Naive B cell (primary cell): ENCODE data around the gene SYT13. TPM values are rescaled to one million over a fixed set of nuclear protein-coding genes. Genes with fewer than 3 reads are reported as not detected.

Experiments
- ATAC-seq, 2 donors: fragments of 150-1000 bp; cut with Tn5 transposase; 2 replicates each; pipeline ENCODE4 v1.10.0; 2021; ENCODE audit warnings: low read depth in 2 of 2, mild to moderate bottlenecking in 2 of 2, moderate library complexity in 2 of 2
- DNase-seq: peaks from one replicate; pipeline ENCODE4 v3.0.0; 2022
- H3K27ac Mint-ChIP-seq, 6 donors: one replicate each; pipeline ENCODE4 v1.8.0; 2020 to 2022; ENCODE audit warnings: mild to moderate bottlenecking in 6 of 6, mixed read lengths in 6 of 6, moderate library complexity in 5 of 6, inconsistent platforms in 2 of 6
- H3K27me3 Mint-ChIP-seq, 3 donors: one replicate each; pipeline ENCODE4 v1.8.0; 2021 to 2022; ENCODE audit warnings: mixed read lengths in 3 of 3, mild to moderate bottlenecking in 1 of 3
- H3K36me3 Mint-ChIP-seq, 2 donors: one replicate each; pipeline ENCODE4 v1.8.0; 2020 to 2022; ENCODE audit warnings: mixed read lengths in 2 of 2, inconsistent platforms in 1 of 2, mild to moderate bottlenecking in 1 of 2
- H3K4me1 Mint-ChIP-seq, 3 donors: one replicate each; pipeline ENCODE4 v1.8.0; 2020 to 2022; ENCODE audit warnings: mixed read lengths in 3 of 3, inconsistent platforms in 1 of 3, mild to moderate bottlenecking in 1 of 3, moderate library complexity in 1 of 3
- H3K4me3 Mint-ChIP-seq, 8 donors: one replicate each; pipeline ENCODE4 v1.8.0; 2020 to 2022; ENCODE audit warnings: mild to moderate bottlenecking in 8 of 8, mixed read lengths in 8 of 8, moderate library complexity in 8 of 8, inconsistent platforms in 2 of 8
- H3K9me3 Mint-ChIP-seq, 7 donors: one replicate each; pipeline ENCODE4 v1.8.0; 2020 to 2022; ENCODE audit warnings: mixed read lengths in 7 of 7, mild to moderate bottlenecking in 5 of 7, inconsistent platforms in 2 of 7, moderate library complexity in 1 of 7
- polyA plus RNA-seq, 6 donors: library from polyadenylated mRNA; unstranded; fragments of 300-500 nt; fragmentation: Illumina TruSeq; gene quantifications; one replicate each; pipeline ENCODE4 v1.2.3, GENCODE V29; 2021; ENCODE audit warnings: low read depth in 6 of 6

Gene SYT13
- polyA plus RNA-seq, 6 donors from 2014 or later = not detected

DNA sequence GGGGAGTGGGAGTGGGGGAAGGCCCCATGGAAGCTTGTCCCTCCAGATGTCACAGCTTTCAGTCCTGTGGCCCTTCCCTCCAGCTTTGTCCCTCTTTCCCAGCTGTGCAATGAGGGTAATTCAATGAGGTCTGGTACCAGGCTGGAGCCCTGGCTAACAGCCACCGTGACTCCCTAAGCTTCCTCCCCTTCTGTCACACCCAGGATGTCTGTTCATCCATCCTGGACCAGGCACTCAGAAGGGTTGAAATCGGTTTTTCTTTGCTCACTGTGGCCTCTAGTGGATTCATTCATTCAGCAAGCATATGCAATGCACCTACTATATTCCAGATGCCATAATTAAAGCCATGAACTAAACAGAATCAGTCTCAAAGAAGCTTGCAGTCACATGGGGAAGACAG is 38.7 kb downstream of the SYT13 start:
- Mint-ChIP-seq H3K4me1 (no peaks in the 10 kb centered on the region), H3K27ac (peak overlapping the region in 1 of 6 donors; percentile 53), H3K9me3 (no peaks in the 10 kb centered on the region), H3K4me3 (peak overlapping the region in 1 of 8 donors; percentile 41), H3K36me3 (no peaks in the 10 kb centered on the region), H3K27me3 (peaks cover 12 to 28% (median 13%) of the 10 kb centered on the region in 3 donors)
- DNase-seq (no peak), ATAC-seq (no peak)

- ATAC-seq (no peak), DNase-seq (no peak)
- peaks cover 6 to 19% (median 13%) of the 10 kb centered on the region in 3 donors for H3K27me3 Mint-ChIP-seq
- no peaks in the 10 kb centered on the region for H3K9me3 Mint-ChIP-seq
- no peak overlapping the region for H3K4me3 Mint-ChIP-seq
- no peaks in the 10 kb centered on the region for H3K36me3 Mint-ChIP-seq
- no peak overlapping the region for H3K27ac Mint-ChIP-seq
- H3K4me1 Mint-ChIP-seq = no peaks in the 10 kb centered on the region
These were observed 39.9 kb downstream of the SYT13 start for GRCh38 chr11:45246241-45246640.

- H3K27ac Mint-ChIP-seq = peak overlapping the region in 3 of 6 donors; percentile 4 to 67 (median 17)
- H3K4me3 Mint-ChIP-seq = no peak overlapping the region
- H3K4me1 Mint-ChIP-seq = no peaks in the 10 kb centered on the region
- ATAC-seq (no peak), DNase-seq (no peak)
- peaks cover 6 to 14% (median 9%) of the 10 kb centered on the region in 3 donors for H3K27me3 Mint-ChIP-seq
- no peaks in the 10 kb centered on the region for H3K36me3 Mint-ChIP-seq
- no peaks in the 10 kb centered on the region for H3K9me3 Mint-ChIP-seq
These were observed 40.7 kb downstream of the SYT13 start for GRCh38 chr11:45245218-45246045.

DNA sequence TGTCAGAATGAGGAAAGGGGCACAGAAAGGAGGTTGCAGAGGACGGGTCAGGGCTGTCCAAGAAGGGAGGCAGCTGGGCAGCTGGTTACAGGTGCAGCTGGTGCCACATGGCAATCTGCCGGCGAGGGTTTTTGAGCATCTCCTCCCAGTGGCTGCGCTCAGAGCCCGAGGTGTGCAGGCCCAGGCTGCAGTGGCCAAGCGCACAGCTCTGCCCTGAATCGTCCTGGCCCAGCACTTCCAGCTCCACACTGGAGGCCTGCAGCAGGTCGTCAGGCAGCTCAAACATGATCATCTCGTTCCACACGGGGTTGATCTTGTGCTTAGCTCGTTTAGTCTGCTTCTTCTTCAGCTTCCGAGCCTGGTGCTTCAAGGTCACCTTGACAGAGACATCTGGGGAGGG is 42.2 kb downstream of the SYT13 start:
- ATAC-seq = no peak
- no peak overlapping the region for H3K27ac Mint-ChIP-seq
- no peak for DNase-seq

GRCh38 chr11:45239733-45240132 is 46.4 kb downstream of the SYT13 start:
- peaks cover 0 to 18% (median 6%) of the 10 kb centered on the region in 7 donors for H3K9me3 Mint-ChIP-seq
- ATAC-seq = no peak
- H3K27ac Mint-ChIP-seq = no peak overlapping the region
- H3K36me3 Mint-ChIP-seq = no peaks in the 10 kb centered on the region
- H3K27me3 Mint-ChIP-seq = peaks cover 16 to 29% (median 18%) of the 10 kb centered on the region in 3 donors
- no peaks in the 10 kb centered on the region for H3K4me1 Mint-ChIP-seq
- H3K4me3 Mint-ChIP-seq = no peak overlapping the region
- DNase-seq = no peak

More for the DNA sequence above, 42.2 kb downstream of the SYT13 start:
- no peak overlapping the region for H3K4me3 Mint-ChIP-seq
- H3K9me3 Mint-ChIP-seq = peaks cover 0 to 13% (median 6%) of the 10 kb centered on the region in 7 donors
- H3K27me3 Mint-ChIP-seq = peaks cover 0 to 21% (median 15%) of the 10 kb centered on the region in 3 donors
- H3K36me3 Mint-ChIP-seq = no peaks in the 10 kb centered on the region
- H3K4me1 Mint-ChIP-seq = no peaks in the 10 kb centered on the region

DNA sequence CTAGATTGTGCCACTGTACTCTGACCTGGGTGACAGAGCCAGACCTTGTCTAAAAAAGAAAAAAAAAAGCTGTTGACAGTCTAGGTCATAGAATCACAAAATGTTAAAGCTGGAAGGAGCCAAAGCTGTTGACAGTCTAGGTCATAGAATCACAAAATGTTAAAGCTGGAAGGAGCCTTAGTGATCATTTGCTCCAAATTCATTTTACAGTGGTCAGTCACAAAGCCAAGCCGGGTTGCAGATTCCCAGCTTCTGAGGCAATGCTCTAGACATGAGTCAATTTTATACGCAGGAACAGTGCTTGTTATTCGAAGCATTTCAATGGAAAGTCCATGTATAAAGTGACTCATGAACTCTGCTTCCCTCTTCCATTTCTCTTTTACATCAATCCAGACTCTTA is 47.4 kb downstream of the SYT13 start:
- no peak for ATAC-seq
- H3K27me3 Mint-ChIP-seq = peaks cover 16 to 29% (median 18%) of the 10 kb centered on the region in 3 donors
- no peak overlapping the region for H3K27ac Mint-ChIP-seq
- H3K4me3 Mint-ChIP-seq = no peak overlapping the region
- peaks cover 0 to 18% (median 6%) of the 10 kb centered on the region in 7 donors for H3K9me3 Mint-ChIP-seq
- no peaks in the 10 kb centered on the region for H3K4me1 Mint-ChIP-seq
- DNase-seq = no peak
- no peaks in the 10 kb centered on the region for H3K36me3 Mint-ChIP-seq

DNA sequence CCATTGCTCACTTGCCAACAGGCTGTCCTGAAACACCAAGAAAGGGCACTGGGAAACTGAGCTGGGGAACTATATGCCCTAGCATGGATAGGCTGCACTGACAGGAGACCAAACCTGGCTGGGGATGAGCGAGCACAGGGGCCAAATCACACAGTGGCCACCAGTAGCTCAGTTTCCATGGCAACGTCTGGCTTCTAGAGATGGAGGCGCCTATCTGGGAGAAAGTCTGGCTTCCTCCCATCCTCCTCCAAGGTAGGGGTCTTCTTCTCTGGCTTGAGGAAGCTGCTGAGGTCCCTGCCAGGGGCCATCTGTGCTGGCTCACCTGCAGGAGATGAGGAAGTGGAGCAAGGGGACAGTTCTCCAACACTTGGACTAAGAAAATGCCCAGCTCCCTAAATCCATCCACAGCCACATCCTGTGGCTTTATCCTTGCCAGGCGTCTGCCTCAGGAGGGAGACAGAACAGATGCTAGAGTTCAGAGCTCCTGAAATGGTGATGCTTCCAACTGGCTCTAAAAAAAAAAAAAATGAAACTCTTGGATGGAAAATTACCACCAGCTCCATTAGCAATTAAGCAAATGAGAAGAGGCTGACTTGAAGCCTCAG is 48.3 kb downstream of the SYT13 start:
- Mint-ChIP-seq H3K27me3 (peaks cover 16 to 29% (median 18%) of the 10 kb centered on the region in 3 donors), H3K4me3 (no peak overlapping the region), H3K9me3 (peaks cover 0 to 18% (median 6%) of the 10 kb centered on the region in 7 donors), H3K4me1 (no peaks in the 10 kb centered on the region), H3K36me3 (no peaks in the 10 kb centered on the region), H3K27ac (peak overlapping the region in 1 of 6 donors; percentile 11)
- ATAC-seq (no peak), DNase-seq (no peak)

GRCh38 chr11:45234306-45235006 is 51.7 kb downstream of the SYT13 start:
- peaks cover 0 to 5% (median 3%) of the 10 kb centered on the region in 3 donors for H3K4me1 Mint-ChIP-seq
- ATAC-seq (no peak), DNase-seq (no peak)
- H3K4me3 Mint-ChIP-seq = no peak overlapping the region
- no peak overlapping the region for H3K27ac Mint-ChIP-seq
- H3K36me3 Mint-ChIP-seq = peaks cover 0 to 2% of the 10 kb centered on the region in 2 donors
- H3K9me3 Mint-ChIP-seq = peaks cover 0 to 11% (median 2%) of the 10 kb centered on the region in 7 donors
- peaks cover 14 to 24% (median 16%) of the 10 kb centered on the region in 3 donors for H3K27me3 Mint-ChIP-seq

- ATAC-seq (no peak), DNase-seq (no peak)
- peaks cover 0 to 5% (median 3%) of the 10 kb centered on the region in 3 donors for H3K4me1 Mint-ChIP-seq
- H3K36me3 Mint-ChIP-seq = peaks cover 0 to 4% of the 10 kb centered on the region in 2 donors
- H3K27me3 Mint-ChIP-seq = peaks cover 8 to 21% (median 16%) of the 10 kb centered on the region in 3 donors
- no peak overlapping the region for H3K4me3 Mint-ChIP-seq
- H3K27ac Mint-ChIP-seq = no peak overlapping the region
- peaks cover 0 to 5% (median 0%) of the 10 kb centered on the region in 7 donors for H3K9me3 Mint-ChIP-seq
These were observed 52.4 kb downstream of the SYT13 start for GRCh38 chr11:45233804-45234170.

- no peak overlapping the region for H3K27ac Mint-ChIP-seq
- no peak overlapping the region for H3K4me3 Mint-ChIP-seq
- H3K27me3 Mint-ChIP-seq = peaks cover 8 to 16% (median 16%) of the 10 kb centered on the region in 3 donors
- peaks cover 0 to 4% of the 10 kb centered on the region in 2 donors for H3K36me3 Mint-ChIP-seq
- ATAC-seq (peak; percentile 40 to 47), DNase-seq (no peak)
- peaks cover 0 to 5% (median 3%) of the 10 kb centered on the region in 3 donors for H3K4me1 Mint-ChIP-seq
- peaks cover 0 to 4% (median 0%) of the 10 kb centered on the region in 7 donors for H3K9me3 Mint-ChIP-seq
These were observed 52.9 kb downstream of the SYT13 start for GRCh38 chr11:45233121-45233803.

DNA sequence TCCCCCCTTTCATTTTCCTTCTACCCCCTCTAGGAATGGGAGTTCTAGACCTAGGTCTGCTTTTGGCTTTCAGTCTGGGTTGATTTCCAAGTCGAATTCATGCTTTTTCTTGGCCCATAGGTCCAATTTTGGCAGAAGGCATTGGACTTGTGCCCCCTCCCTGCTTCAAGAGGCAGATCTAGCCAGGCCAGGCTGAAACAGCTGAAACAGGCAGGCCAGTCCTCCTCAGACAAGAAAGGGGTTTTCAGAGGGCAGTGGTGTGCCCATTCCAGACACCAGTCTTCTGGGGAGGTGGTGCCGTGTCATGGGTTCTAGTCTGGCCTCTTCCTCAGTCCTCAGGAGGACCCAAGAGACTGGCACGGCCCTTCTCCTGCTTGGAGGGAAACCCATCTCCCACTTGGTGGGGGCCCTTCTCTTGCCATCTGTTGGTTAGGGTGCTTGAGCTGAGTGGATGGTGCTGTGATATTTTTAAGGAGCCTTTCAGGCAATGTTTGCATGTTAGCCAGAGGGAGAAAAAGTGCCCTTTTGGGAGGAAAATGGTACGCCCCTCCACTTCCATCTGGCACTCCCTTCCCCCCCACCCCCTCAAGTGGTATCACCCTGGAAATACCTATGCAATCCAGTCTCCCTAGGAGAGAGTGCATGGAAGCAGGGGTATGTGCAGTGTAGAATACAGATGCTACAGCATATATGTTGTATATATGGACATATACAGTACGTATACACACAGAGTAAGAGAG is 53.6 kb downstream of the SYT13 start:
- Mint-ChIP-seq H3K4me1 (peaks cover 0 to 5% (median 3%) of the 10 kb centered on the region in 3 donors), H3K4me3 (no peak overlapping the region), H3K9me3 (peaks cover 0 to 1% (median 0%) of the 10 kb centered on the region in 7 donors), H3K36me3 (peaks cover 3 to 9% of the 10 kb centered on the region in 2 donors), H3K27me3 (peaks cover 8 to 14% (median 8%) of the 10 kb centered on the region in 3 donors), H3K27ac (no peak overlapping the region)
- DNase-seq = no peak
- no peak for ATAC-seq

- Mint-ChIP-seq H3K4me1 (peaks cover 3 to 5% (median 3%) of the 10 kb centered on the region in 3 donors), H3K9me3 (no peaks in the 10 kb centered on the region), H3K4me3 (no peak overlapping the region), H3K27me3 (no peaks in the 10 kb centered on the region), H3K27ac (peak overlapping the region in 1 of 6 donors; percentile 26), H3K36me3 (peaks cover 24 to 30% of the 10 kb centered on the region in 2 donors)
- DNase-seq (no peak), ATAC-seq (no peak)
These were observed 56.6 kb downstream of the SYT13 start for GRCh38 chr11:45229401-45230020.
